Mesothelial cell of epicardium (in vitro differentiated cells): ENCODE data around the gene GBF1. TPM values are rescaled to one million over a fixed set of nuclear protein-coding genes. Genes with fewer than 3 reads are reported as not detected.

ENCODE experiments used
- DNase-seq, 2 experiments: peaks; one replicate each; pipeline ENCODE4 v3.0.0; 2021; ENCODE audit warnings: low spot score in 2 of 2; ENCODE audit not compliant: unreplicated experiment in 2 of 2
- H3K27ac Mint-ChIP-seq: 2 replicates; pipeline ENCODE4 v1.8.0; 2021; ENCODE audit warnings: mixed read lengths
- H3K27me3 Mint-ChIP-seq: 2 replicates; pipeline ENCODE4 v1.8.0; 2021; ENCODE audit warnings: low read depth, mixed read lengths
- H3K36me3 Mint-ChIP-seq: 2 replicates; pipeline ENCODE4 v1.8.0; 2021; ENCODE audit warnings: mixed read lengths
- H3K4me1 Mint-ChIP-seq: 2 replicates; pipeline ENCODE4 v1.8.0; 2021; ENCODE audit warnings: mixed read lengths
- H3K4me3 Mint-ChIP-seq: 2 replicates; pipeline ENCODE4 v1.8.0; 2021; ENCODE audit warnings: mild to moderate bottlenecking, moderate library complexity, mixed read lengths
- H3K9me3 Mint-ChIP-seq: 2 replicates; pipeline ENCODE4 v1.8.0; 2021; ENCODE audit warnings: mixed read lengths
- CTCF ChIP-seq: fragments of 200-600 bp; sonication (generic); IDR thresholded peaks from one replicate; pipeline ENCODE4 v1.5.0; 2021; ENCODE audit warnings: antibody characterized with exemption; ENCODE audit not compliant: unreplicated experiment
- total RNA-seq: library from RNA; stranded (reverse); gene quantifications from 3 replicates; pipeline ENCODE4 v1.2.1, GENCODE V29; 2021

Gene GBF1
- total RNA-seq, 1 donor from 2014 or later, result 51.1 TPM

- Mint-ChIP-seq H3K27ac (peak overlapping the region; percentile 63), H3K4me3 (no peak overlapping the region), H3K4me1 (peaks cover 23% of the 10 kb centered on the region), H3K27me3 (no peaks in the 10 kb centered on the region), H3K36me3 (peaks cover 2% of the 10 kb centered on the region), H3K9me3 (no peaks in the 10 kb centered on the region)
- no peak for TF ChIP-seq CTCF
- no peak for DNase-seq
Measured at GRCh38 chr10:102313221-102313896, 68.0 kb downstream of the GBF1 start.

GRCh38 chr10:102314801-102315200 lies 69.5 kb downstream of the GBF1 start:
- no peak for DNase-seq
- Mint-ChIP-seq H3K36me3 (peaks cover 2% of the 10 kb centered on the region), H3K27ac (no peak overlapping the region), H3K4me3 (no peak overlapping the region), H3K27me3 (no peaks in the 10 kb centered on the region), H3K4me1 (peaks cover 23% of the 10 kb centered on the region), H3K9me3 (no peaks in the 10 kb centered on the region)
- TF ChIP-seq CTCF, result no peak

- Mint-ChIP-seq H3K4me1 (peaks cover 13% of the 10 kb centered on the region), H3K9me3 (no peaks in the 10 kb centered on the region), H3K27me3 (no peaks in the 10 kb centered on the region), H3K36me3 (peaks cover 2% of the 10 kb centered on the region), H3K4me3 (no peak overlapping the region), H3K27ac (no peak overlapping the region)
- TF ChIP-seq CTCF, result no peak
- DNase-seq, result no peak
Measured at GRCh38 chr10:102316421-102316820, 71.1 kb downstream of the GBF1 start.

- no peaks in the 10 kb centered on the region for H3K9me3 Mint-ChIP-seq
- no peak for TF ChIP-seq CTCF
- no peak overlapping the region for H3K4me3 Mint-ChIP-seq
- peaks cover 3% of the 10 kb centered on the region for H3K36me3 Mint-ChIP-seq
- peaks cover 2% of the 10 kb centered on the region for H3K4me1 Mint-ChIP-seq
- DNase-seq, result no peak
- no peak overlapping the region for H3K27ac Mint-ChIP-seq
- no peaks in the 10 kb centered on the region for H3K27me3 Mint-ChIP-seq
Measured at GRCh38 chr10:102322914-102323313, 77.6 kb downstream of the GBF1 start.

- Mint-ChIP-seq H3K27me3 (no peaks in the 10 kb centered on the region), H3K4me3 (no peak overlapping the region), H3K27ac (no peak overlapping the region), H3K4me1 (peaks cover 11% of the 10 kb centered on the region), H3K9me3 (no peaks in the 10 kb centered on the region), H3K36me3 (peaks cover 3% of the 10 kb centered on the region)
- no peak for TF ChIP-seq CTCF
- no peak for DNase-seq
Measured at GRCh38 chr10:102324061-102324460, 78.7 kb downstream of the GBF1 start.

- no peak overlapping the region for H3K27ac Mint-ChIP-seq
- H3K4me1 Mint-ChIP-seq, result peaks cover 12% of the 10 kb centered on the region
- peaks cover 6% of the 10 kb centered on the region for H3K36me3 Mint-ChIP-seq
- TF ChIP-seq CTCF, result no peak
- no peak overlapping the region for H3K4me3 Mint-ChIP-seq
- no peak for DNase-seq
- H3K27me3 Mint-ChIP-seq, result no peaks in the 10 kb centered on the region
- no peaks in the 10 kb centered on the region for H3K9me3 Mint-ChIP-seq
Measured at GRCh38 chr10:102326031-102326430, 80.7 kb downstream of the GBF1 start.
